ENCODE results near the gene OTUD3.
"Not testable (repeated sequence)": the region's sequence is repeated elsewhere in the genome, so short reads cannot be mapped to it uniquely, and the experiment has no call there.

The OTUD3 gene

GRCh38 chr1:19920132-19920710 is 38.0 kb downstream of the OTUD3 start:
- no peak for DNase-seq (ENCODE audit: low spot score)

- no peak for DNase-seq (ENCODE audit: low spot score)
Observed at GRCh38 chr1:19921310-19921709, 39.1 kb downstream of the OTUD3 start.

GRCh38 chr1:19922015-19922688 is 40.0 kb downstream of the OTUD3 start:
- no peak for DNase-seq (ENCODE audit: low spot score)

GRCh38 chr1:19923137-19923952 is 41.1 kb downstream of the OTUD3 start, which contains the start of gene PLA2G2E:
Gene PLA2G2E, minus strand, starts transcription at chr1:19923617. Its CDS starts 58 bp downstream, at chr1:19923559.
- no peak for DNase-seq (ENCODE audit: low spot score)

- DNase-seq (ENCODE audit: low spot score) = no peak
Observed at GRCh38 chr1:19923953-19924346, 41.8 kb downstream of the OTUD3 start.

- no peak for DNase-seq (ENCODE audit: low spot score)
Observed at GRCh38 chr1:19925342-19926070, 43.3 kb downstream of the OTUD3 start.

- no peak for DNase-seq (ENCODE audit: low spot score)
Observed at GRCh38 chr1:19926296-19927129, 44.3 kb downstream of the OTUD3 start.

- not testable (repeated sequence) for DNase-seq (ENCODE audit: low spot score)
Observed at GRCh38 chr1:19927130-19927421, 44.9 kb downstream of the OTUD3 start.

GRCh38 chr1:19932866-19933265 is 50.7 kb downstream of the OTUD3 start:
- DNase-seq (ENCODE audit: low spot score) = no peak

GRCh38 chr1:19934336-19934735 is 52.1 kb downstream of the OTUD3 start:
- DNase-seq (ENCODE audit: low spot score) = no peak

- no peak for DNase-seq (ENCODE audit: low spot score)
Observed at GRCh38 chr1:19936061-19936750, 54.0 kb downstream of the OTUD3 start.

GRCh38 chr1:19938472-19938871 is 56.3 kb downstream of the OTUD3 start:
- no peak for DNase-seq (ENCODE audit: low spot score)

GRCh38 chr1:19940486-19941205 is 58.5 kb downstream of the OTUD3 start:
- DNase-seq (ENCODE audit: low spot score) = no peak

GRCh38 chr1:19941206-19941568 is 59.0 kb downstream of the OTUD3 start:
- no peak for DNase-seq (ENCODE audit: low spot score)

GRCh38 chr1:19942088-19942487 is 59.9 kb downstream of the OTUD3 start:
- no peak for DNase-seq (ENCODE audit: low spot score)

- no peak for DNase-seq (ENCODE audit: low spot score)
Observed at GRCh38 chr1:19942657-19943056, 60.5 kb downstream of the OTUD3 start.

GRCh38 chr1:19945914-19946313 is 63.7 kb downstream of the OTUD3 start:
- DNase-seq (ENCODE audit: low spot score) = no peak

- no peak for DNase-seq (ENCODE audit: low spot score)
Observed at GRCh38 chr1:19946331-19946751, 64.1 kb downstream of the OTUD3 start.

GRCh38 chr1:19946971-19947370 is 64.8 kb downstream of the OTUD3 start:
- no peak for DNase-seq (ENCODE audit: low spot score)

GRCh38 chr1:19949016-19949415 is 66.8 kb downstream of the OTUD3 start:
- no peak for DNase-seq (ENCODE audit: low spot score)

Measured in putamen (tissue), 1 donor.